ENCODE measurements around the gene RCN1.

DNA sequence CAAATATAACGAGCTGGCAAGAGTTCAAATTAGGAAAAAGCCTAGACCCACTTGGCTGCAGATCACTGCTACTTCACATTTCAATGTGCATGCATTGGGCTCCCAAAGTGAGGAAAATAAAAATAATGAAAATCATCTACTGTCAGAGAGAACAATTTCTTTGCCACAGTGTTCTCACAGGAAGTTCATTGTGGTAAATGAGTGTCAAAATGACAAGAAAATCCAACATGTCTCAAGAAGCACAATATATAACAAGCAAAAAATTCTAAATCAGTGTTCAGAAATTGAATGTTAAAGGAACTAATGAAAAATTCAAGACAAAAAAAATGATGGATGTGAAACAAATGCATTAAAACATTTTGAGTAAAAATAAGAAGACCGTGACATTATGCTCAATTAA, 31.3 kb downstream of the RCN1 start:
- TF ChIP-seq, protein P1, sequence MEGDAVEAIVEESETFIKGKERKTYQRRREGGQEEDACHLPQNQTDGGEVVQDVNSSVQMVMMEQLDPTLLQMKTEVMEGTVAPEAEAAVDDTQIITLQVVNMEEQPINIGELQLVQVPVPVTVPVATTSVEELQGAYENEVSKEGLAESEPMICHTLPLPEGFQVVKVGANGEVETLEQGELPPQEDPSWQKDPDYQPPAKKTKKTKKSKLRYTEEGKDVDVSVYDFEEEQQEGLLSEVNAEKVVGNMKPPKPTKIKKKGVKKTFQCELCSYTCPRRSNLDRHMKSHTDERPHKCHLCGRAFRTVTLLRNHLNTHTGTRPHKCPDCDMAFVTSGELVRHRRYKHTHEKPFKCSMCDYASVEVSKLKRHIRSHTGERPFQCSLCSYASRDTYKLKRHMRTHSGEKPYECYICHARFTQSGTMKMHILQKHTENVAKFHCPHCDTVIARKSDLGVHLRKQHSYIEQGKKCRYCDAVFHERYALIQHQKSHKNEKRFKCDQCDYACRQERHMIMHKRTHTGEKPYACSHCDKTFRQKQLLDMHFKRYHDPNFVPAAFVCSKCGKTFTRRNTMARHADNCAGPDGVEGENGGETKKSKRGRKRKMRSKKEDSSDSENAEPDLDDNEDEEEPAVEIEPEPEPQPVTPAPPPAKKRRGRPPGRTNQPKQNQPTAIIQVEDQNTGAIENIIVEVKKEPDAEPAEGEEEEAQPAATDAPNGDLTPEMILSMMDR (IDR thresholded peaks at IDR 0.05; ENCODE audit: extremely low read depth in 1 of 2, insufficient read depth in 1 of 2, low read depth in 1 of 2, low read length in 2 of 2), result no peak
- TF ChIP-seq EZH2 (IDR thresholded peaks at IDR 0.05; ENCODE audit: borderline replicate concordance, low read depth, low read length, severe bottlenecking) (no peak), POLR2A (IDR thresholded peaks at IDR 0.05; ENCODE audit: low read depth, low read length) (no peak), FOS (IDR thresholded peaks at IDR 0.05; ENCODE audit: borderline replicate concordance, insufficient read depth, low read length) (no peak), POLR2AphosphoS5 (IDR thresholded peaks at IDR 0.05; ENCODE audit: insufficient read depth, low read depth, low read length) (no peak)
- TF ChIP-seq, protein P2, sequence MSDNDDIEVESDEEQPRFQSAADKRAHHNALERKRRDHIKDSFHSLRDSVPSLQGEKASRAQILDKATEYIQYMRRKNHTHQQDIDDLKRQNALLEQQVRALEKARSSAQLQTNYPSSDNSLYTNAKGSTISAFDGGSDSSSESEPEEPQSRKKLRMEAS (IDR thresholded peaks at IDR 0.05; ENCODE audit: insufficient read depth, insufficient read length), result no peak
